Thyroid gland (tissue), 4 donors: ENCODE results near the gene REG1A.

Experiments used
- CTCF ChIP-seq, 6 experiments: fragments of 200-600 bp in 3 of 6; fragments of 450-650 bp in 3 of 6; sonication (generic) in 3 of 6; IDR thresholded peaks; one replicate each; pipeline ENCODE4 v1.5.1; 2016 to 2019; ENCODE audit warnings: antibody characterized with exemption in 6 of 6, mild to moderate bottlenecking in 2 of 6, inconsistent platforms in 1 of 6, moderate library complexity in 1 of 6
- POLR2A ChIP-seq, 2 donors: fragments of 450-650 bp; IDR thresholded peaks; one replicate each; pipeline ENCODE4 v1.6.1; 2017; ENCODE audit warnings: antibody characterized with exemption in 2 of 2, mild to moderate bottlenecking in 2 of 2, moderate library complexity in 1 of 2

- TF ChIP-seq CTCF (IDR thresholded peaks at IDR 0.05): no peak
- TF ChIP-seq POLR2A (IDR thresholded peaks at IDR 0.05): no peak
These were observed 8.1 kb downstream of the REG1A start for GRCh38 chr2:79128406-79128805.
